ENCODE measurements around the gene MAGI1.

DNA sequence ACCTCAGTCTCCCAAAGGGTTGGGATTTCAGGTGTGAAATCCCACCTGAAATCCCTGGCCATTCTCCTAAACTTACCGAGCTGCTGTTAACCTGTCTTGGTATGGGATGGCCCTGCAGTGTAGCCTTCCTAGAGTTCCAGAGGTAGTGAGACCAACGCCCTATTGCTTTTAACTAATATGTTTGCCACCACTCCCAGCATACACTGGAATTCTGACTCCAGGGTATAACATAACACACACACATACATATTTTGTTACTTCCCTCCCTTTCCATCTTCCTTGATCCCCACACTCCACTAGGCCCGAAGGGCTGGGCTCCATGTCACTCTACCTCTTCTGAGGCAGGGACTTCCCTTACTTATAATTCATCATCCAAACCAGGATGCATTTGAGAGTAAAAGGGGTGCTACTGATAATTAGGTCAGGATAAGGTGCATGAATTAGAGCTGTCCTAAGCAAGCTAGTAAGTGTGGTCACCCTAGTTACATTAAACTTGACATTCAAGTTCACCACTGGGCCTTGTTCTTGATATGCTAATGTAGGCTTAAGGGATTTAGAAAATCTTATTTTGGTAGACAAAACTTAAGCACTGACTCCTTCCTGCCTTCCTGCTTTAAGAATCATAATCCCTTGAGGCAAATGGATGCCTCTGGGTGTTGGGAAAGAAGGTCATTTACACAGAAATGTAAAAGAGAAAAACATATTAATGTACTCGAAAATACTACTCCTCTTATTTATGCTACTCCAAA, 317.6 kb downstream of the MAGI1 start:
- TF ChIP-seq, protein P1, sequence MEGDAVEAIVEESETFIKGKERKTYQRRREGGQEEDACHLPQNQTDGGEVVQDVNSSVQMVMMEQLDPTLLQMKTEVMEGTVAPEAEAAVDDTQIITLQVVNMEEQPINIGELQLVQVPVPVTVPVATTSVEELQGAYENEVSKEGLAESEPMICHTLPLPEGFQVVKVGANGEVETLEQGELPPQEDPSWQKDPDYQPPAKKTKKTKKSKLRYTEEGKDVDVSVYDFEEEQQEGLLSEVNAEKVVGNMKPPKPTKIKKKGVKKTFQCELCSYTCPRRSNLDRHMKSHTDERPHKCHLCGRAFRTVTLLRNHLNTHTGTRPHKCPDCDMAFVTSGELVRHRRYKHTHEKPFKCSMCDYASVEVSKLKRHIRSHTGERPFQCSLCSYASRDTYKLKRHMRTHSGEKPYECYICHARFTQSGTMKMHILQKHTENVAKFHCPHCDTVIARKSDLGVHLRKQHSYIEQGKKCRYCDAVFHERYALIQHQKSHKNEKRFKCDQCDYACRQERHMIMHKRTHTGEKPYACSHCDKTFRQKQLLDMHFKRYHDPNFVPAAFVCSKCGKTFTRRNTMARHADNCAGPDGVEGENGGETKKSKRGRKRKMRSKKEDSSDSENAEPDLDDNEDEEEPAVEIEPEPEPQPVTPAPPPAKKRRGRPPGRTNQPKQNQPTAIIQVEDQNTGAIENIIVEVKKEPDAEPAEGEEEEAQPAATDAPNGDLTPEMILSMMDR (IDR thresholded peaks at IDR 0.05 in 2 of 3, conservative IDR thresholded peaks at IDR 0.05 in 1 of 3; ENCODE audit: borderline replicate concordance in 1 of 3, insufficient read depth in 1 of 3, low read depth in 2 of 3, low read length in 2 of 3): no peak
- TF ChIP-seq POLR2AphosphoS5 (IDR thresholded peaks at IDR 0.05; ENCODE audit: low read depth, low read length) (no peak), POLR2A (IDR thresholded peaks at IDR 0.05; ENCODE audit: borderline replicate concordance, extremely low read depth, insufficient read depth, insufficient read length) (no peak), SIN3A (IDR thresholded peaks at IDR 0.05; ENCODE audit: low read depth) (no peak), EZH2phosphoT487 (IDR thresholded peaks at IDR 0.05; ENCODE audit: borderline replicate concordance) (no peak), JUND (IDR thresholded peaks at IDR 0.05) (no peak), EZH2 (IDR thresholded peaks at IDR 0.05) (no peak)
- TF ChIP-seq, protein P2, sequence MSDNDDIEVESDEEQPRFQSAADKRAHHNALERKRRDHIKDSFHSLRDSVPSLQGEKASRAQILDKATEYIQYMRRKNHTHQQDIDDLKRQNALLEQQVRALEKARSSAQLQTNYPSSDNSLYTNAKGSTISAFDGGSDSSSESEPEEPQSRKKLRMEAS (IDR thresholded peaks at IDR 0.05): no peak
